Peyer's patch (tissue), 4 donors: ENCODE results near the gene SETD1B. TPM values are rescaled to one million over a fixed set of nuclear protein-coding genes. Genes with fewer than 3 reads are reported as not detected.

Experiments used
- DNase-seq, 3 donors: peaks; one replicate each; pipeline ENCODE4 v3.0.0-alpha.2; 2017 to 2019
- H3K27ac ChIP-seq, 4 donors: fragments of 200-600 bp; sonication (generic); one replicate each; pipeline ENCODE4 v1.5.1; 2016 to 2019
- H3K27me3 ChIP-seq, 2 donors: fragments of 200-600 bp; sonication (generic); one replicate each; pipeline ENCODE4 v1.5.1; 2019
- H3K36me3 ChIP-seq, 3 donors: fragments of 200-600 bp; sonication (generic); one replicate each; pipeline ENCODE4 v1.5.1; 2016 to 2019
- H3K4me1 ChIP-seq, 4 donors: fragments of 200-600 bp; sonication (generic); one replicate each; pipeline ENCODE4 v1.5.1; 2016 to 2019
- H3K4me3 ChIP-seq, 4 donors: fragments of 200-600 bp; sonication (generic); 1 replicate in 3 of 4; 2 replicates in 1 of 4; pipeline ENCODE4 v1.5.1; 2016 to 2019; ENCODE audit warnings: mild to moderate bottlenecking in 1 of 4
- H3K9me3 ChIP-seq, 4 donors: fragments of 200-600 bp; sonication (generic); one replicate each; pipeline ENCODE4 v1.5.1; 2016 to 2019; ENCODE audit warnings: mild to moderate bottlenecking in 1 of 4
- POLR2A ChIP-seq, 2 donors: fragments of 450-650 bp; IDR thresholded peaks; one replicate each; pipeline ENCODE4 v1.5.1; 2017; ENCODE audit warnings: antibody characterized with exemption in 2 of 2, mild to moderate bottlenecking in 2 of 2, moderate library complexity in 2 of 2
- total RNA-seq, 4 donors: library from RNA; depleted of rRNA; stranded (reverse); fragments of >200 nt; gene quantifications; one replicate each; pipeline ENCODE4 v1.1.0, GENCODE V29; 2016
- TF ChIP-seq, protein P1 (sequence below), 6 experiments: fragments of 450-650 bp in 4 of 6; fragments of 200-600 bp in 2 of 6; sonication (generic) in 1 of 6; IDR thresholded peaks; one replicate each; pipeline ENCODE4 v1.5.1; 2017 to 2019; ENCODE audit warnings: antibody characterized with exemption in 6 of 6, mild to moderate bottlenecking in 3 of 6, moderate library complexity in 1 of 6

Gene SETD1B
- total RNA-seq, 4 donors from 2014 or later = 15.4 to 30.5 (median 25.3) TPM

DNA sequence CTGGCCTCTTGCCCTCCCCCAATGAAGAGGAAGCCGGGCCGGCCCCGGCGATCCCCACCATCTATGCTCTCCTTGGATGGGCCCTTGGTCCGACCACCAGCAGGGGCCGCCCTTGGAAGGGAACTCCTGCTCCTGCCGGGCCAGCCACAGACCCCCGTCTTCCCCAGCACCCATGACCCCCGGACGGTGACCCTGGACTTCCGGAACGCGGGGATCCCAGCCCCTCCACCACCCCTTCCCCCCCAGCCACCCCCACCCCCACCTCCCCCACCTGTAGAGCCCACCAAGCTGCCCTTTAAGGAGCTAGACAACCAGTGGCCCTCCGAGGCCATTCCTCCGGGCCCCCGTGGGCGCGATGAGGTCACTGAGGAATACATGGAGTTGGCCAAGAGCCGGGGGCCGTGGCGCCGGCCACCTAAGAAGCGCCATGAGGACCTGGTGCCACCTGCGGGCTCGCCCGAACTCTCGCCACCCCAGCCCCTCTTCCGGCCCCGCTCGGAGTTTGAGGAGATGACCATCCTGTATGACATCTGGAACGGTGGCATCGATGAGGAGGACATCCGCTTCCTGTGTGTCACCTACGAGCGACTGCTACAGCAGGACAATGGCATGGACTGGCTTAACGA, 19.4 kb downstream of the SETD1B start:
- TF ChIP-seq, protein P1, sequence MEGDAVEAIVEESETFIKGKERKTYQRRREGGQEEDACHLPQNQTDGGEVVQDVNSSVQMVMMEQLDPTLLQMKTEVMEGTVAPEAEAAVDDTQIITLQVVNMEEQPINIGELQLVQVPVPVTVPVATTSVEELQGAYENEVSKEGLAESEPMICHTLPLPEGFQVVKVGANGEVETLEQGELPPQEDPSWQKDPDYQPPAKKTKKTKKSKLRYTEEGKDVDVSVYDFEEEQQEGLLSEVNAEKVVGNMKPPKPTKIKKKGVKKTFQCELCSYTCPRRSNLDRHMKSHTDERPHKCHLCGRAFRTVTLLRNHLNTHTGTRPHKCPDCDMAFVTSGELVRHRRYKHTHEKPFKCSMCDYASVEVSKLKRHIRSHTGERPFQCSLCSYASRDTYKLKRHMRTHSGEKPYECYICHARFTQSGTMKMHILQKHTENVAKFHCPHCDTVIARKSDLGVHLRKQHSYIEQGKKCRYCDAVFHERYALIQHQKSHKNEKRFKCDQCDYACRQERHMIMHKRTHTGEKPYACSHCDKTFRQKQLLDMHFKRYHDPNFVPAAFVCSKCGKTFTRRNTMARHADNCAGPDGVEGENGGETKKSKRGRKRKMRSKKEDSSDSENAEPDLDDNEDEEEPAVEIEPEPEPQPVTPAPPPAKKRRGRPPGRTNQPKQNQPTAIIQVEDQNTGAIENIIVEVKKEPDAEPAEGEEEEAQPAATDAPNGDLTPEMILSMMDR (IDR thresholded peaks at IDR 0.05) = no peak
- no peak for TF ChIP-seq POLR2A (IDR thresholded peaks at IDR 0.05)
- Histone ChIP-seq H3K27ac (no peak overlapping the region), H3K4me1 (no peaks in the 10 kb centered on the region), H3K27me3 (no peaks in the 10 kb centered on the region), H3K9me3 (no peaks in the 10 kb centered on the region), H3K4me3 (no peak overlapping the region), H3K36me3 (peaks cover 0 to 100% (median 0%) of the 10 kb centered on the region in 3 donors)
- no peak for DNase-seq

DNA sequence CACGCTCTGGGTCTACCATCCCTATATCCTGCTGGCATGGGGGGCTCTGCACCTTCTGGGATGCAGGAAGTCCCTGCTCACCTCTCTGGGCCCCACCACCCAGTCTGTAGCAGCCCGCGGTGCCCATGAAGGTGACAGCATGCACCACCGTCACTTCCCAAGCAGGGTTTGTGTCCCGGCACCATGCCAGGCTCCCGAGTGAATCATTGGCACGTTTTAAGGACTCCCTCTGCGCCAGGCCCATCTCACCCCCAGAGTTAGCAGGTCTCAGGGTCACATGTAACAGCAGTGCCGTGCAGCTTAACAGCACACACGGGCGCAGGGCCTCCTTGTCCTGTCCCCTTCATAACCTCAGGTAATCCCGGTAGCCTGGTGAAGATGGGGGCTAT, 19.9 kb downstream of the SETD1B start:
- H3K4me3 ChIP-seq = no peak overlapping the region
- DNase-seq = no peak
- no peaks in the 10 kb centered on the region for H3K27me3 ChIP-seq
- H3K4me1 ChIP-seq = no peaks in the 10 kb centered on the region
- H3K36me3 ChIP-seq = peaks cover 0 to 100% (median 0%) of the 10 kb centered on the region in 3 donors
- no peak overlapping the region for H3K27ac ChIP-seq
- TF ChIP-seq POLR2A (IDR thresholded peaks at IDR 0.05) = no peak
- TF ChIP-seq, protein P1 (IDR thresholded peaks at IDR 0.05) = no peak
- no peaks in the 10 kb centered on the region for H3K9me3 ChIP-seq

DNA sequence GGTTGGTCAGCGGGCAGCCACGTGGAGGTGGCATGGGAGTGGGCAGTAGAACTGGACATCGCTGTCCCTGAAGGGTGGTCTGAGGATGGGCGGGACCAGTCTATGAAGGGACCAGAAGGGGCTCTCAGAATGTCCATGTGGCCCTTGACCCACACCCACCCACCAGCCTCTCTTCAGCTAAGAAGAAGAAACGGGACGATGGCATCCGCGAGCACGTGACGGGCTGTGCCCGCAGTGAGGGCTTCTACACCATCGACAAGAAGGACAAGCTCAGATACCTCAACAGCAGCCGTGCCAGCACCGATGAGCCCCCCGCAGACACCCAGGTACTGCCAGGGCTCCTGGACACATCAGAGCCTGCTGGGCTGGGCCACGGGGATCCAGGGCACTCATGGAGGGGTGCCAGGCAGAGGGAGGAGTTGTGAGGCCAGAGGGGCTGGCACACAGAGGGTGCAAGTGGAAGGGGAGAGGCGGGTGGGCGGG, 21.3 kb downstream of the SETD1B start:
- Histone ChIP-seq H3K36me3 (peaks cover 0 to 100% (median 0%) of the 10 kb centered on the region in 3 donors), H3K27me3 (no peaks in the 10 kb centered on the region), H3K9me3 (no peaks in the 10 kb centered on the region), H3K4me3 (no peak overlapping the region), H3K27ac (no peak overlapping the region), H3K4me1 (no peaks in the 10 kb centered on the region)
- TF ChIP-seq, protein P1 (IDR thresholded peaks at IDR 0.05) = no peak
- no peak for TF ChIP-seq POLR2A (IDR thresholded peaks at IDR 0.05)
- DNase-seq = no peak

DNA sequence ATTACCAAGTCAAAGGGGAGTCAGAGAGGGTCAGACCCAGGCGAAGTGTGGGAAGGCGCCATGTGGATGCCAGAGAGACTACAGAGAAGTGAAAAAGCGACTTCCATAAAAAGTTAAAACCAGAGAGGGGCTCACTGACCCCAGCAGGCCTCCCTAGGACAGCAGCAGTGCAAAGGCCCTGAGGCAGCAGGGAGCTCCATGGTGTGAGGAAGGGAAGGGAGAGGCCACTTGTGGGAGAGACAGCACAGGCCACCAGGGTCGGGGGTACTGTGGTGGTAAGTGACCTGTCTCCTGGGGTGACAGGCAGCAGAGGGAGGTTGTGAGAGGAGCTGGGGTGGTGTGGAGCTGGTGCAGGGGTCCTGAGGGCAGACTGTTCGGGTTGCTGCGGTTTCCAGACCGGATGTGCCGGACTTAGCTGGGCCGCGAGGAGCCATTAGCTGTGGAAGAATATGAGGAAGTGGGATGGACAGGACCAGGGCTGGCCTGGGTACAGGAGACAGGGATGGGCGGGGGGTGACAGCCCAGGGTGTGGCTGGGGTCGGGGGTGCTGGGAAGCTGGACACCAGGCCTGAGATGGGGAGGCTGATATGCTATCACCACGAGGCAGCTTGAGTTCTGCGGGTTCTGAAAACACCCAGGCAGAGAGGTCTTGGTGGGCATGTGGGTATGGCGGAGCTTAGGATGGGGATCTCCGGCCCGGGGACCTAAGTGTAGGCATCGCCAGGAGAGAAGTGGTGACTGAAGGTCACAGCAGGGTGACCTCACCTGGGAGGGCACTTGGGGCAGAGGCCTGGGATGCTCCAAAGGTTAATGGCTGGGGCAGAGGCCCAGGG, 22.7 kb downstream of the SETD1B start:
- Histone ChIP-seq H3K4me1 (no peaks in the 10 kb centered on the region), H3K36me3 (peaks cover 0 to 100% (median 0%) of the 10 kb centered on the region in 3 donors), H3K27me3 (no peaks in the 10 kb centered on the region), H3K9me3 (no peaks in the 10 kb centered on the region), H3K4me3 (no peak overlapping the region), H3K27ac (no peak overlapping the region)
- DNase-seq = no peak
- no peak for TF ChIP-seq POLR2A (IDR thresholded peaks at IDR 0.05)
- TF ChIP-seq, protein P1 (IDR thresholded peaks at IDR 0.05) = no peak

DNA sequence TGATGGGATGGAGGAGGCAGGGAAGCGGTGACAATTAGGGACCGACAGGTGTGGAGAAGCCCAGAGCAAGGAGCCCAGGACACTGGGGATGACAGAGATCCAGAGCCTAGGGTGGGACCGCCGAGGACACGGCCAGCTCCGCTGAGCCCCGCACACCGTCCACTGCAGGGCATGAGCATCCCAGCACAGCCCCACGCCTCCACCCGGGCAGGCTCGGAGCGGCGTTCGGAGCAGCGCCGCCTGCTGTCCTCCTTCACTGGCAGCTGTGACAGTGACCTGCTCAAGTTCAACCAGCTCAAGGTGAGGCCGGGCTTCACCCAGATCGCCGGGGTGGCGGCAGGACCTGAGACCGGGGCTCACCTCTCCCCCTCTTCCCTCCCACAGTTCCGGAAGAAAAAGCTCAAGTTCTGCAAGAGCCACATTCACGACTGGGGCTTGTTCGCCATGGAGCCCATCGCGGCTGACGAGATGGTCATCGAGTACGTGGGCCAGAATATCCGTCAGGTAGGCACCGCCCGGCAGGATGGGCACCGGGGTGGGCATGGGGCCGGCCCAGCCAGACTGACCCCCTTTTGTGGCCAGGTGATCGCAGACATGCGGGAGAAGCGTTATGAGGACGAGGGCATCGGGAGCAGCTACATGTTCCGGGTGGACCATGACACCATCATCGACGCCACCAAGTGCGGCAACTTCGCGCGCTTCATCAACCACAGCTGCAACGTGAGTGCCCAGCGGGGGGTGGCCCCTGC, 23.7 kb downstream of the SETD1B start:
- Histone ChIP-seq H3K27me3 (no peaks in the 10 kb centered on the region), H3K36me3 (peaks cover 0 to 100% (median 0%) of the 10 kb centered on the region in 3 donors), H3K27ac (no peak overlapping the region), H3K9me3 (no peaks in the 10 kb centered on the region), H3K4me1 (no peaks in the 10 kb centered on the region), H3K4me3 (no peak overlapping the region)
- DNase-seq = no peak
- TF ChIP-seq, protein P1 (IDR thresholded peaks at IDR 0.05) = no peak
- no peak for TF ChIP-seq POLR2A (IDR thresholded peaks at IDR 0.05)
